GM18517 (cell line): ENCODE data around the gene TEN1.
A peak's percentile ranks its signal among the peaks of the same experiment; 100 is the strongest.
"Not testable (repeated sequence)": the region's sequence is repeated elsewhere in the genome, so short reads cannot be mapped to it uniquely, and the experiment has no call there.

Experiments
- ATAC-seq: cut with Tn5 transposase; IDR thresholded peaks from one replicate; pipeline ENCODE4 v1.9.1; 2021; ENCODE audit warnings: mild to moderate bottlenecking, moderate library complexity; ENCODE audit not compliant: unreplicated experiment

Gene TEN1

GRCh38 chr17:75978938-75979704 lies at the start of gene TEN1, which contains the start of gene ACOX1:
Gene TEN1, plus strand, starts transcription at chr17:75979240. Its CDS starts 6,953 bp downstream, at chr17:75986193.
Gene ACOX1, minus strand, starts transcription at chr17:75979166. Its CDS starts 93 bp downstream, at chr17:75979073.
- ATAC-seq = peak; percentile 75

- ATAC-seq = no peak
These were observed 48.0 kb upstream of the TEN1 start for GRCh38 chr17:75931062-75931461.

- no peak for ATAC-seq
These were observed 46.2 kb upstream of the TEN1 start for GRCh38 chr17:75932852-75933251.

- ATAC-seq = no peak
These were observed 45.2 kb upstream of the TEN1 start for GRCh38 chr17:75933808-75934207.

GRCh38 chr17:75937652-75938051 lies 41.4 kb upstream of the TEN1 start:
- no peak for ATAC-seq

GRCh38 chr17:75940727-75941441 lies 38.2 kb upstream of the TEN1 start, which contains the start of gene FBF1:
Gene FBF1, minus strand, starts transcription at chr17:75941042. Its CDS starts 2,893 bp downstream, at chr17:75938149.
- peak; percentile 86 for ATAC-seq

- ATAC-seq = no peak
These were observed 37.6 kb upstream of the TEN1 start for GRCh38 chr17:75941442-75941819.

GRCh38 chr17:75942473-75942872 lies 36.6 kb upstream of the TEN1 start:
- ATAC-seq = no peak

- no peak for ATAC-seq
These were observed 35.5 kb upstream of the TEN1 start for GRCh38 chr17:75943491-75943890.

- ATAC-seq = no peak
These were observed 33.8 kb upstream of the TEN1 start for GRCh38 chr17:75945211-75945610.

GRCh38 chr17:75950421-75950820 lies 28.6 kb upstream of the TEN1 start:
- ATAC-seq = no peak

GRCh38 chr17:75950855-75951554 lies 28.0 kb upstream of the TEN1 start:
- no peak for ATAC-seq

- ATAC-seq = no peak
These were observed 19.8 kb upstream of the TEN1 start for GRCh38 chr17:75959051-75959838.

- no peak for ATAC-seq
These were observed 19.1 kb upstream of the TEN1 start for GRCh38 chr17:75959839-75960511.

- no peak for ATAC-seq
These were observed 13.6 kb upstream of the TEN1 start for GRCh38 chr17:75965468-75965867.

- ATAC-seq = not testable (repeated sequence)
These were observed 10.0 kb upstream of the TEN1 start for GRCh38 chr17:75969044-75969443.

- no peak for ATAC-seq
These were observed 9.0 kb upstream of the TEN1 start for GRCh38 chr17:75970011-75970523.

- ATAC-seq = no peak
These were observed 8.4 kb upstream of the TEN1 start for GRCh38 chr17:75970626-75971025.

- not testable (repeated sequence) for ATAC-seq
These were observed 3.9 kb upstream of the TEN1 start for GRCh38 chr17:75975187-75975586.

- no peak for ATAC-seq
These were observed 3.3 kb upstream of the TEN1 start for GRCh38 chr17:75975757-75976174.
